Tibial nerve (tissue), 4 donors: Measurements from ENCODE around the gene DPEP3.

Experiments
- EP300 ChIP-seq, 2 donors: sonication (generic); formaldehyde crosslinking; IDR thresholded peaks; one replicate each; pipeline ENCODE4 v1.6.1; 2017; ENCODE audit warnings: antibody characterized with exemption in 2 of 2, mild to moderate bottlenecking in 1 of 2
- POLR2A ChIP-seq, 2 donors: fragments of 450-650 bp; IDR thresholded peaks; one replicate each; pipeline ENCODE4 v1.6.1; 2017; ENCODE audit warnings: antibody characterized with exemption in 2 of 2, mild to moderate bottlenecking in 2 of 2, moderate library complexity in 2 of 2
- TF ChIP-seq, protein P1 (sequence below), 5 experiments: fragments of 200-600 bp in 3 of 5; fragments of 450-650 bp in 2 of 5; sonication (generic) in 3 of 5; IDR thresholded peaks; one replicate each; pipeline ENCODE4 v1.5.1; 2016 to 2019; ENCODE audit warnings: antibody characterized with exemption in 5 of 5, mild to moderate bottlenecking in 3 of 5, moderate library complexity in 2 of 5

DNA sequence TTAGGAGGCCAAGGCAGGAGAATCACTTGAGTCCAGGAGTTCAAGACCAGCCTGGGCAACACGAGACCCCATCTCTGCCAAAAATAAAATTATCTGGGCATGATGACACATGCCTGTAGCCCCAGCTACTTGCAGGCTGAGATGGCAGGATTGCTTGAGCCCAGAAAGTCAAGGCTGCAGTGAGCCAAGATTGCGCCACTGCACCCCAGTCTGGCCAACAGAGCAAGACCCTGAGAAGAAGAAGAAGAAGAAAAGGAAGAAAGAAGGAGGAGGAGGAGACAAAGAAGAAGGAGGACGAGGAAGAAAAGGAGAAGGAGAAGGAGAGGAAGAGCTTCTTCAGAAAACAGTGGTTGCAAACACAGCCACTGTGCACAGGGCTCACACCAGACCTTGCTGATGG lies 8.4 kb upstream of the DPEP3 start:
- TF ChIP-seq, protein P1, sequence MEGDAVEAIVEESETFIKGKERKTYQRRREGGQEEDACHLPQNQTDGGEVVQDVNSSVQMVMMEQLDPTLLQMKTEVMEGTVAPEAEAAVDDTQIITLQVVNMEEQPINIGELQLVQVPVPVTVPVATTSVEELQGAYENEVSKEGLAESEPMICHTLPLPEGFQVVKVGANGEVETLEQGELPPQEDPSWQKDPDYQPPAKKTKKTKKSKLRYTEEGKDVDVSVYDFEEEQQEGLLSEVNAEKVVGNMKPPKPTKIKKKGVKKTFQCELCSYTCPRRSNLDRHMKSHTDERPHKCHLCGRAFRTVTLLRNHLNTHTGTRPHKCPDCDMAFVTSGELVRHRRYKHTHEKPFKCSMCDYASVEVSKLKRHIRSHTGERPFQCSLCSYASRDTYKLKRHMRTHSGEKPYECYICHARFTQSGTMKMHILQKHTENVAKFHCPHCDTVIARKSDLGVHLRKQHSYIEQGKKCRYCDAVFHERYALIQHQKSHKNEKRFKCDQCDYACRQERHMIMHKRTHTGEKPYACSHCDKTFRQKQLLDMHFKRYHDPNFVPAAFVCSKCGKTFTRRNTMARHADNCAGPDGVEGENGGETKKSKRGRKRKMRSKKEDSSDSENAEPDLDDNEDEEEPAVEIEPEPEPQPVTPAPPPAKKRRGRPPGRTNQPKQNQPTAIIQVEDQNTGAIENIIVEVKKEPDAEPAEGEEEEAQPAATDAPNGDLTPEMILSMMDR (IDR thresholded peaks at IDR 0.05): no peak
- TF ChIP-seq POLR2A (IDR thresholded peaks at IDR 0.05) (no peak), EP300 (IDR thresholded peaks at IDR 0.05) (no peak)
